Type B pancreatic cell (in vitro differentiated cells): ENCODE data around the gene MTCH2. TPM values are rescaled to one million over a fixed set of nuclear protein-coding genes. Genes with fewer than 3 reads are reported as not detected.

Experiments
- DNase-seq: peaks from one replicate; pipeline ENCODE4 v3.0.0; 2021; ENCODE audit warnings: mixed read lengths; ENCODE audit not compliant: unreplicated experiment; ENCODE audit errors: extremely low spot score
- H3K27ac Mint-ChIP-seq: 2 replicates; pipeline ENCODE4 v1.8.0; 2021; ENCODE audit warnings: mild to moderate bottlenecking, mixed read lengths
- H3K27me3 Mint-ChIP-seq: 2 replicates; pipeline ENCODE4 v1.8.0; 2021; ENCODE audit warnings: mixed read lengths
- H3K36me3 Mint-ChIP-seq: 2 replicates; pipeline ENCODE4 v1.8.0; 2021; ENCODE audit warnings: mixed read lengths
- H3K4me1 Mint-ChIP-seq: one replicate; pipeline ENCODE4 v1.8.0; 2021; ENCODE audit warnings: mixed read lengths; ENCODE audit not compliant: unreplicated experiment
- H3K4me3 Mint-ChIP-seq: 2 replicates; pipeline ENCODE4 v1.8.0; 2021; ENCODE audit warnings: mild to moderate bottlenecking, mixed read lengths
- H3K9me3 Mint-ChIP-seq: 2 replicates; pipeline ENCODE4 v1.8.0; 2021; ENCODE audit warnings: mixed read lengths
- total RNA-seq: library from RNA; stranded (reverse); gene quantifications from 2 replicates; pipeline ENCODE4 v1.2.1, GENCODE V29; 2021; ENCODE audit warnings: low replicate concordance
- TF ChIP-seq, protein P1 (sequence below): fragments of 200-600 bp; sonication (generic); conservative IDR thresholded peaks from 2 replicates; pipeline ENCODE4 v1.5.0; 2021; ENCODE audit warnings: antibody characterized with exemption, mild to moderate bottlenecking

MTCH2 gene
- total RNA-seq, 1 donor from 2014 or later: 96.1 TPM

DNA sequence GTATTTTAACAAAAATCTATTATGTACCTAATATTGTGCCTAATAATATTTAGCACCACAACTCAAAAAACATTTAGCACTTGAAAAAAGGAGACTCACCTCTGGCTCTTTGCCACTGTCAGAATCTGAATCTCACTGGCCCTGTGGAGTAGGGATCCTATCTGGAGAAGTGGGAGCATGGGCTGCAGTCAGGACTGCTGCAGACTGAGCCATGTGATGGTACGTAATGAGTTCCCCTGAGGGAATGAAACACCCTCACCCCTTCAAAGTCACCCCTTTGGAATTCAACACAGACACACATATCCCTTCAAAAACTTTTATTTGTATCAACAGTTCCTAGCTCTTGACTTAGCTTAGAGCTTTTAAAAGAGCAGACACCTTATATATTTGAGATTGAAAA, 70.5 kb downstream of the MTCH2 start:
- no peaks in the 10 kb centered on the region for H3K9me3 Mint-ChIP-seq
- no peak overlapping the region for H3K4me3 Mint-ChIP-seq
- peaks cover under 1% of the 10 kb centered on the region for H3K4me1 Mint-ChIP-seq
- no peak overlapping the region for H3K27ac Mint-ChIP-seq
- H3K27me3 Mint-ChIP-seq: no peaks in the 10 kb centered on the region
- no peak for DNase-seq
- TF ChIP-seq, protein P1, sequence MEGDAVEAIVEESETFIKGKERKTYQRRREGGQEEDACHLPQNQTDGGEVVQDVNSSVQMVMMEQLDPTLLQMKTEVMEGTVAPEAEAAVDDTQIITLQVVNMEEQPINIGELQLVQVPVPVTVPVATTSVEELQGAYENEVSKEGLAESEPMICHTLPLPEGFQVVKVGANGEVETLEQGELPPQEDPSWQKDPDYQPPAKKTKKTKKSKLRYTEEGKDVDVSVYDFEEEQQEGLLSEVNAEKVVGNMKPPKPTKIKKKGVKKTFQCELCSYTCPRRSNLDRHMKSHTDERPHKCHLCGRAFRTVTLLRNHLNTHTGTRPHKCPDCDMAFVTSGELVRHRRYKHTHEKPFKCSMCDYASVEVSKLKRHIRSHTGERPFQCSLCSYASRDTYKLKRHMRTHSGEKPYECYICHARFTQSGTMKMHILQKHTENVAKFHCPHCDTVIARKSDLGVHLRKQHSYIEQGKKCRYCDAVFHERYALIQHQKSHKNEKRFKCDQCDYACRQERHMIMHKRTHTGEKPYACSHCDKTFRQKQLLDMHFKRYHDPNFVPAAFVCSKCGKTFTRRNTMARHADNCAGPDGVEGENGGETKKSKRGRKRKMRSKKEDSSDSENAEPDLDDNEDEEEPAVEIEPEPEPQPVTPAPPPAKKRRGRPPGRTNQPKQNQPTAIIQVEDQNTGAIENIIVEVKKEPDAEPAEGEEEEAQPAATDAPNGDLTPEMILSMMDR: no peak
- peaks cover 12% of the 10 kb centered on the region for H3K36me3 Mint-ChIP-seq

DNA sequence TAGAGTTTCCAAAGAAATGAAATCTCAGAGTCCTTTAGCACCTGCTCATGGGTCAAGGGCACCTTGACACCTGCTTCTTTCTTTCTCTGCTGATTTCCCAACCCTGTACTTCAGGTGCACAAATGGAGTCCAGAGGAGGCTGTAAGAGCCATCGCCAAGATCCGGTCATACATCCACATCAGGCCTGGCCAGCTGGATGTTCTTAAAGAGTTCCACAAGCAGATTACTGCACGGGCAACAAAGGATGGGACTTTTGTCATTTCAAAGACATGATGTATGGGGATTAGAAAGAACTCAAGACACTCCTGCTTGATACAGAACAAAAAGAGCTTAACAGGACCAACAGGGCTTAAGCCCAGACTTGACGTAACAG, 71.0 kb downstream of the MTCH2 start:
- H3K27ac Mint-ChIP-seq: no peak overlapping the region

GRCh38 chr11:47570651-47571356, 71.6 kb downstream of the MTCH2 start:
- Mint-ChIP-seq H3K4me1 (peaks cover 5% of the 10 kb centered on the region), H3K4me3 (no peak overlapping the region), H3K36me3 (peaks cover 12% of the 10 kb centered on the region), H3K27me3 (no peaks in the 10 kb centered on the region), H3K27ac (no peak overlapping the region), H3K9me3 (no peaks in the 10 kb centered on the region)
- TF ChIP-seq, protein P1: no peak
- DNase-seq: no peak

More for the DNA sequence above, 71.0 kb downstream of the MTCH2 start:
- no peak for DNase-seq
- peaks cover 12% of the 10 kb centered on the region for H3K36me3 Mint-ChIP-seq
- no peak overlapping the region for H3K4me3 Mint-ChIP-seq
- TF ChIP-seq, protein P1: no peak
- no peaks in the 10 kb centered on the region for H3K27me3 Mint-ChIP-seq
- no peaks in the 10 kb centered on the region for H3K9me3 Mint-ChIP-seq
- H3K4me1 Mint-ChIP-seq: peaks cover 5% of the 10 kb centered on the region

DNA sequence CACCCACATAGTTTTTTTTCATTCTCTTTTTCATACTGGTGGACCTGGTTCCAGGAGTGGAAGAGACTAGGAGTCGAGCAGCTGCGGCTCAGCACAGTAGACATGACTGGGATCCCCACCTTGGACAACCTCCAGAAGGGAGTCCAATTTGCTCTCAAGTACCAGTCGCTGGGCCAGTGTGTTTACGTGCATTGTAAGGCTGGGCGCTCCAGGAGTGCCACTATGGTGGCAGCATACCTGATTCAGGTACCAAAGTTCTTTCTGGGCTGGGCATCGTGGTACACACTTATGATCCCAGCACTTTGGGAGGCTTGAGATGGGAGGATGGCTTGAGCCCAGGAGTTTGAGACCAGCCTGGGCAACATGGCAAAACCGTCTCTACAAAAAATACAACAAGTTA, 72.7 kb downstream of the MTCH2 start:
- Mint-ChIP-seq H3K27me3 (no peaks in the 10 kb centered on the region), H3K4me1 (peaks cover 5% of the 10 kb centered on the region), H3K36me3 (peaks cover 12% of the 10 kb centered on the region), H3K9me3 (no peaks in the 10 kb centered on the region), H3K4me3 (no peak overlapping the region), H3K27ac (no peak overlapping the region)
- TF ChIP-seq, protein P1: no peak
- no peak for DNase-seq

Other genes with a start within 250 kb of the MTCH2 start
- 28.7 and 44.8 TPM in 2 replicates for gene SLC39A13, start 234.0 kb downstream of the MTCH2 start, total RNA-seq
- gene PSMC3, start 216.1 kb downstream of the MTCH2 start, total RNA-seq: 104 and 141 TPM in 2 replicates
- gene RAPSN, start 193.4 kb downstream of the MTCH2 start, total RNA-seq: 0.19 and 0.39 TPM in 2 replicates
- gene CELF1, start 89.4 kb downstream of the MTCH2 start, total RNA-seq: 97.8 and 125 TPM in 2 replicates
- gene PTPMT1, start 77.0 kb downstream of the MTCH2 start, total RNA-seq: 43.6 and 58.4 TPM in 2 replicates
- 14.5 and 18.0 TPM in 2 replicates for gene KBTBD4, start 63.6 kb downstream of the MTCH2 start, total RNA-seq
- gene NDUFS3, start 63.5 kb downstream of the MTCH2 start, total RNA-seq: 150 and 161 TPM in 2 replicates
- gene FAM180B, start 55.9 kb downstream of the MTCH2 start, total RNA-seq: 0.43 TPM in 1 of 2 replicates, not detected in the other
- gene C1QTNF4, start 48.1 kb downstream of the MTCH2 start, total RNA-seq: 0.43 and 11.7 TPM in 2 replicates
- gene AGBL2, start 72.8 kb upstream of the MTCH2 start, total RNA-seq: 5.8 and 5.9 TPM in 2 replicates
- gene FNBP4, start 124.8 kb upstream of the MTCH2 start, total RNA-seq: 93.4 and 120 TPM in 2 replicates
- gene NUP160, start 205.8 kb upstream of the MTCH2 start, total RNA-seq: 50.2 and 69.9 TPM in 2 replicates